HEK293 (cell line): Measurements from ENCODE around the gene NPAT.
A peak's percentile ranks its signal among the peaks of the same experiment; 100 is the strongest.

Experiments
- CTCF ChIA-PET: fragments of 350-600 bp; formaldehyde crosslinking; extraction: SDS; loops from one replicate; lab custom pipeline; 2021; ENCODE audit warnings: antibody characterized with exemption; lab: Yijun Ruan, JAX
- POLR2A ChIA-PET: fragments of 300-600 bp; formaldehyde crosslinking; extraction: SDS; loops from one replicate; lab custom pipeline; 2020; ENCODE audit warnings: antibody characterized with exemption, inconsistent platforms; lab: Yijun Ruan, JAX
- H3K27ac ChIP-seq: fragments of 200-500 bp; sonication (Bioruptor generic); 2 replicates; pipeline ENCODE4 v1.5.1; 2014; ENCODE audit warnings: low read depth, low read length, control low read depth, inconsistent platforms; ENCODE audit errors: extremely low read depth
- H3K36me3 ChIP-seq, 2 experiments: fragments of 200-500 bp in 1 of 2; sonication (Bioruptor generic) in 1 of 2; 1 replicate in 1 of 2; 2 replicates in 1 of 2; pipeline ENCODE4 v1.5.1; 2014 to 2017; ENCODE audit warnings: inconsistent platforms in 2 of 2, low read length in 2 of 2; ENCODE audit not compliant: control insufficient read depth in 2 of 2, insufficient read depth in 1 of 2
- H3K4me1 ChIP-seq: fragments of 200-500 bp; sonication (Bioruptor generic); 2 replicates; pipeline ENCODE4 v1.5.1; 2014; ENCODE audit warnings: mild to moderate bottlenecking, low read length, inconsistent platforms; ENCODE audit not compliant: control insufficient read depth, insufficient read depth
- H3K4me3 ChIP-seq: 2 replicates; pipeline ENCODE4 v1.5.1; 2011; ENCODE audit warnings: low read depth, mild to moderate bottlenecking, control low read depth, low read length, moderate library complexity
- H3K9me3 ChIP-seq: fragments of 200-500 bp; sonication (Bioruptor generic); 2 replicates; pipeline ENCODE4 v1.5.1; 2014; ENCODE audit warnings: low read depth, low read length, inconsistent platforms; ENCODE audit not compliant: control insufficient read depth, insufficient read depth
- GLI2 ChIP-seq: fragments of 450-650 bp; formaldehyde crosslinking; IDR thresholded peaks from 2 replicates; pipeline ENCODE4; 2017; ENCODE audit warnings: missing biosample characterization, missing genetic modification characterization, low read depth, borderline replicate concordance
- OVOL3 ChIP-seq: fragments of 450-650 bp; formaldehyde crosslinking; IDR thresholded peaks from 2 replicates; pipeline ENCODE4 v1.5.1; 2016; ENCODE audit warnings: missing biosample characterization, missing genetic modification characterization
- REPIN1 ChIP-seq: fragments of 450-650 bp; formaldehyde crosslinking; IDR thresholded peaks from 2 replicates; pipeline ENCODE4 v1.5.1; 2017; ENCODE audit warnings: missing biosample characterization, missing genetic modification characterization, low read depth
- ZBTB20 ChIP-seq: fragments of 450-650 bp; formaldehyde crosslinking; IDR thresholded peaks from 2 replicates; pipeline ENCODE4 v1.5.1; 2016; ENCODE audit warnings: missing biosample characterization, missing genetic modification characterization
- ZNF18 ChIP-seq: fragments of 450-650 bp; formaldehyde crosslinking; IDR thresholded peaks from 2 replicates; pipeline ENCODE4 v1.5.1; 2016; ENCODE audit warnings: missing biosample characterization, missing genetic modification characterization
- ZNF76 ChIP-seq: fragments of 450-650 bp; formaldehyde crosslinking; IDR thresholded peaks from 2 replicates; pipeline ENCODE4; 2016; ENCODE audit warnings: low read depth, missing biosample characterization, missing genetic modification characterization, borderline replicate concordance
- ZSCAN16 ChIP-seq: fragments of 450-650 bp; formaldehyde crosslinking; IDR thresholded peaks from 2 replicates; pipeline ENCODE4 v1.5.1; 2016; ENCODE audit warnings: missing biosample characterization, missing genetic modification characterization
- ZSCAN5A ChIP-seq: fragments of 450-650 bp; formaldehyde crosslinking; IDR thresholded peaks from 2 replicates; pipeline ENCODE4 v1.5.1; 2016; ENCODE audit warnings: missing biosample characterization, missing genetic modification characterization
- TF ChIP-seq, protein P1 (sequence below): fragments of 450-650 bp; formaldehyde crosslinking; IDR thresholded peaks from 2 replicates; pipeline ENCODE4 v1.5.1; 2016; ENCODE audit warnings: missing biosample characterization, missing genetic modification characterization
- TF ChIP-seq, protein P2 (sequence below): fragments of 450-650 bp; formaldehyde crosslinking; IDR thresholded peaks from 2 replicates; pipeline ENCODE4 v1.5.1; 2017; ENCODE audit warnings: missing biosample characterization, missing genetic modification characterization
- TF ChIP-seq, protein P3 (sequence below): sonication (generic); formaldehyde crosslinking; IDR thresholded peaks from 2 replicates; pipeline ENCODE4 v1.8.1; 2022; ENCODE audit warnings: mild to moderate bottlenecking, moderate library complexity, missing genetic modification reagents

NPAT gene

GRCh38 chr11:108221911-108222573 lies 396 bp downstream of the NPAT start (continued):
- peak; percentile 30; the same call in 1 of the 2 replicates for TF ChIP-seq ZBTB20 (tag by site-specific recombination)
- no peak for TF ChIP-seq ZSCAN16 (tag by site-specific recombination)
- TF ChIP-seq, all 188 proteins: peak for 7

DNA sequence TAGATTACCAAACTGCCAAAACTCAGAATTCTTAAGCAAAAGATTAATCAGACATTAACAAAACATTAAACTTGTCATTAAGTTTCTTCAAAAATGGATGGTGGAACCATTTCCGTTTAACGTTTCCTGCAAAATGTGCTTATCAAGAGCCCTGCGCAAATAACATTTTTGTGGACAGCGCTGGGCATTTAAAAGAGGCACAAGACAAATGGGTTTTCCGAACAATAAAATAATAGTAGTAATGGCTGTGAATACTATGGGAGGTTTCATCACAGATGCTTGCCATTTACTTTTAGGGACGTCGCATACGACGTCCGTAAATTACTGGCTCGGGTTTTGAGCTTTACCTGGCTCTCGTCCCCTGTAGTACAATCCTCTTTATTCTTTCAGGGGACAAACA lies 1.1 kb downstream of the NPAT start:
- H3K4me1 ChIP-seq: no peaks in the 10 kb centered on the region
- ChIA-PET POLR2A (interaction anchor here (0.6 to 1.4 kb wide), 2 partner anchors 98 to 792 kb away, joined by 3 read pairs; no protein-coding TSS in a partner anchor), CTCF (no interaction called here)
- H3K27ac ChIP-seq: 0 out of 2 replicates have a peak overlapping the region, but pooled peaks have one; percentile 80
- peaks cover 0 to 16% of the 10 kb centered on the region in 2 experiments; a peak in 1 of 3 replicates for H3K36me3 ChIP-seq
- no peaks in the 10 kb centered on the region for H3K9me3 ChIP-seq
- TF ChIP-seq, protein P1, sequence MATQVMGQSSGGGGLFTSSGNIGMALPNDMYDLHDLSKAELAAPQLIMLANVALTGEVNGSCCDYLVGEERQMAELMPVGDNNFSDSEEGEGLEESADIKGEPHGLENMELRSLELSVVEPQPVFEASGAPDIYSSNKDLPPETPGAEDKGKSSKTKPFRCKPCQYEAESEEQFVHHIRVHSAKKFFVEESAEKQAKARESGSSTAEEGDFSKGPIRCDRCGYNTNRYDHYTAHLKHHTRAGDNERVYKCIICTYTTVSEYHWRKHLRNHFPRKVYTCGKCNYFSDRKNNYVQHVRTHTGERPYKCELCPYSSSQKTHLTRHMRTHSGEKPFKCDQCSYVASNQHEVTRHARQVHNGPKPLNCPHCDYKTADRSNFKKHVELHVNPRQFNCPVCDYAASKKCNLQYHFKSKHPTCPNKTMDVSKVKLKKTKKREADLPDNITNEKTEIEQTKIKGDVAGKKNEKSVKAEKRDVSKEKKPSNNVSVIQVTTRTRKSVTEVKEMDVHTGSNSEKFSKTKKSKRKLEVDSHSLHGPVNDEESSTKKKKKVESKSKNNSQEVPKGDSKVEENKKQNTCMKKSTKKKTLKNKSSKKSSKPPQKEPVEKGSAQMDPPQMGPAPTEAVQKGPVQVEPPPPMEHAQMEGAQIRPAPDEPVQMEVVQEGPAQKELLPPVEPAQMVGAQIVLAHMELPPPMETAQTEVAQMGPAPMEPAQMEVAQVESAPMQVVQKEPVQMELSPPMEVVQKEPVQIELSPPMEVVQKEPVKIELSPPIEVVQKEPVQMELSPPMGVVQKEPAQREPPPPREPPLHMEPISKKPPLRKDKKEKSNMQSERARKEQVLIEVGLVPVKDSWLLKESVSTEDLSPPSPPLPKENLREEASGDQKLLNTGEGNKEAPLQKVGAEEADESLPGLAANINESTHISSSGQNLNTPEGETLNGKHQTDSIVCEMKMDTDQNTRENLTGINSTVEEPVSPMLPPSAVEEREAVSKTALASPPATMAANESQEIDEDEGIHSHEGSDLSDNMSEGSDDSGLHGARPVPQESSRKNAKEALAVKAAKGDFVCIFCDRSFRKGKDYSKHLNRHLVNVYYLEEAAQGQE (tag by site-specific recombination): peak; percentile 31; the same call in 1 of the 2 replicates
- TF ChIP-seq ZNF18: no peak
- H3K4me3 ChIP-seq: peak overlapping the region; percentile 67

DNA sequence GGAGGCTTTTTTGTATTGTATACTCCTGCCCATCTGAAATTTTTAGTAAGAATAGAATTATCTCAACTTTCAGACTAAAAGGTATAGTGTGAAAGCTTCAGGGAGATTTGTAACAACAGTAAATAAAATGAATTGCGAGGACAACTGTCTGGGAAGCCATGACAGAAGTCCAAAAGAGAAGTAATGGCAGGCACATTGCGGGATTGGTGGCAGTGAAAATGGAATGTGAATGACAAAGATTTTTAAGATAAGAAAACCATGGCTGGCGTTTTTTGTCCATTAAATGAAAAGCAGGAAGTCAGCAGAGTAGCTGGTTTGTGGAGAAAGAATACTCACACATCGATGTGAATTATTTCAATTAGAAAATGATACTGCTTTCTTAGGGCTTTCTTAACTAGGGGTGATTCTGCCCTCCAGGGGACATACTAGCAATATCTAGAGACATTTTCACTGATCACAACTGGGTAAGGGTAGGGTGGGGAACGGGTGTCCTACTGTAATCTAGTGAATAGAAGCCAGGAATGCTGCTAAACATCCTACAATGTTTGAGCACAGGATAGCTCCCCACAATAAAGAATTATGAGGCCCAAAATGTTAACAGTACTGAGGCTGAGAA lies 1.6 kb downstream of the NPAT start:
- no peaks in the 10 kb centered on the region for H3K9me3 ChIP-seq
- ChIA-PET CTCF (no interaction called here), POLR2A (no interaction called here)
- peaks cover 0 to 21% of the 10 kb centered on the region in 2 experiments; a peak in 1 of 3 replicates for H3K36me3 ChIP-seq
- peak overlapping the region; percentile 67 for H3K4me3 ChIP-seq
- no peak overlapping the region for H3K27ac ChIP-seq
- H3K4me1 ChIP-seq: no peaks in the 10 kb centered on the region
- TF ChIP-seq, protein P1 (tag by site-specific recombination): no peak
- TF ChIP-seq, protein P2, sequence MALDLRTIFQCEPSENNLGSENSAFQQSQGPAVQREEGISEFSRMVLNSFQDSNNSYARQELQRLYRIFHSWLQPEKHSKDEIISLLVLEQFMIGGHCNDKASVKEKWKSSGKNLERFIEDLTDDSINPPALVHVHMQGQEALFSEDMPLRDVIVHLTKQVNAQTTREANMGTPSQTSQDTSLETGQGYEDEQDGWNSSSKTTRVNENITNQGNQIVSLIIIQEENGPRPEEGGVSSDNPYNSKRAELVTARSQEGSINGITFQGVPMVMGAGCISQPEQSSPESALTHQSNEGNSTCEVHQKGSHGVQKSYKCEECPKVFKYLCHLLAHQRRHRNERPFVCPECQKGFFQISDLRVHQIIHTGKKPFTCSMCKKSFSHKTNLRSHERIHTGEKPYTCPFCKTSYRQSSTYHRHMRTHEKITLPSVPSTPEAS (tag by site-specific recombination): no peak
- TF ChIP-seq REPIN1 (tag by site-specific recombination): no peak
- TF ChIP-seq, protein P3, sequence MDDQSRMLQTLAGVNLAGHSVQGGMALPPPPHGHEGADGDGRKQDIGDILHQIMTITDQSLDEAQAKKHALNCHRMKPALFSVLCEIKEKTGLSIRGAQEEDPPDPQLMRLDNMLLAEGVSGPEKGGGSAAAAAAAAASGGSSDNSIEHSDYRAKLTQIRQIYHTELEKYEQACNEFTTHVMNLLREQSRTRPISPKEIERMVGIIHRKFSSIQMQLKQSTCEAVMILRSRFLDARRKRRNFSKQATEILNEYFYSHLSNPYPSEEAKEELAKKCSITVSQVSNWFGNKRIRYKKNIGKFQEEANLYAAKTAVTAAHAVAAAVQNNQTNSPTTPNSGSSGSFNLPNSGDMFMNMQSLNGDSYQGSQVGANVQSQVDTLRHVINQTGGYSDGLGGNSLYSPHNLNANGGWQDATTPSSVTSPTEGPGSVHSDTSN: no peak
- TF ChIP-seq GLI2 (tag by site-specific recombination): no peak
- no peak for TF ChIP-seq ZSCAN5A
- TF ChIP-seq ZNF18: no peak
- TF ChIP-seq OVOL3: no peak
- TF ChIP-seq ZNF76 (tag by site-specific recombination): no peak
